Right atrium auricular region (tissue), 2 donors: ENCODE data around the gene PROSER3. TPM values are rescaled to one million over a fixed set of nuclear protein-coding genes. Genes with fewer than 3 reads are reported as not detected.

Experiments
- DNase-seq: peaks from one replicate; pipeline ENCODE4 v3.0.0-alpha.2; 2019; ENCODE audit warnings: low spot score
- H3K27ac ChIP-seq, 2 donors: fragments of 200-600 bp; sonication (generic); 1 replicate in 1 of 2; 2 replicates in 1 of 2; pipeline ENCODE4 v1.5.1; 2016 to 2019
- H3K27me3 ChIP-seq, 2 donors: fragments of 200-600 bp; sonication (generic); one replicate each; pipeline versions ENCODE4 v1.5.1 to v1.6.0; 2017 to 2019
- H3K36me3 ChIP-seq: fragments of 200-600 bp; sonication (generic); one replicate; pipeline ENCODE4 v1.5.1; 2016
- H3K4me1 ChIP-seq, 2 donors: fragments of 200-600 bp; sonication (generic); one replicate each; pipeline versions ENCODE4 v1.5.1 to v1.6.0; 2017 to 2019
- H3K4me3 ChIP-seq, 2 donors: fragments of 200-600 bp; sonication (generic); 1 replicate in 1 of 2; 2 replicates in 1 of 2; pipeline ENCODE4 v1.5.1; 2017 to 2019; ENCODE audit warnings: mild to moderate bottlenecking in 1 of 2, moderate library complexity in 1 of 2
- H3K9me3 ChIP-seq, 2 donors: fragments of 200-600 bp; sonication (generic); one replicate each; pipeline ENCODE4 v1.5.1; 2019
- total RNA-seq, 2 donors: library from RNA; depleted of rRNA; stranded (reverse); fragments of >200 nt; gene quantifications; one replicate each; pipeline ENCODE4 v1.1.0, GENCODE V29; 2016
- TF ChIP-seq, protein P1 (sequence below), 2 donors: fragments of 200-600 bp; sonication (generic); IDR thresholded peaks; one replicate each; pipeline ENCODE4 v1.5.1; 2019; ENCODE audit warnings: antibody characterized with exemption in 2 of 2

Gene PROSER3
- total RNA-seq, 2 donors from 2014 or later, result 7.2 TPM

DNA sequence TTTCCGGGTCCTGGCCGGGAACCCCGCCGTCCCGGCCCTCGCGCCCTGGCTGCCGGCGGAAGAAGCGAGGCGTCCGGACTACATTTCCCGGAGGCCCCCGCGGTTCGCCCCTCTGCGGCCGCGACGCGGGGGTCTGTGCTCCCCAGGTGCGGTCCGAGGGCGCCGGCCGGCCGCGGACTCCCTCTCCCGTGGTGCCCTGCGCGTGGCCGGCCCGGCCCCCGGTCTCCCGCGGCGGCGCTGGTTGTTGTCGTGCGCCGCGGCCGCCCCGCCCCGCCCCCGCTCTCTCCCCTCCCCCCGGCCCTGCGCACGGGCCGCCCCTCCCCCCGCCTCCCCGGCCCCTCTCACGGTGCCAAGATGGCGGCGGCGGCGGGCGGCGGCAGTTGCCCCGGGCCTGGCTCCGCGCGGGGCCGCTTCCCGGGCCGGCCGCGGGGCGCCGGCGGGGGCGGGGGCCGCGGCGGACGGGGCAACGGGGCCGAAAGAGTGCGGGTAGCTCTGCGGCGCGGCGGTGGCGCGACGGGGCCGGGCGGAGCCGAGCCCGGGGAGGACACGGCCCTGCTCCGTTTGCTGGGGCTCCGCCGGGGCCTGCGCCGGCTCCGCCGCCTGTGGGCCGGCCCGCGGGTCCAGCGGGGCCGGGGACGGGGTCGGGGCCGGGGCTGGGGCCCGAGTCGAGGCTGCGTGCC lies 40.2 kb upstream of the PROSER3 start, which contains the start of gene KMT2B:
Gene KMT2B (plus strand): TSS at position 339 of the 680 bp plus-strand sequence. CDS start 16 bp downstream, at position 355.
- H3K27ac ChIP-seq, result peak within 1 kb of the TSS; percentile 87 to 93
- H3K9me3 ChIP-seq, result no peaks in the 10 kb centered on the region
- peaks cover 0 to 30% of the 10 kb centered on the region in 2 donors for H3K4me1 ChIP-seq
- H3K27me3 ChIP-seq, result no peaks in the 10 kb centered on the region
- peaks cover 27% of the 10 kb centered on the region for H3K36me3 ChIP-seq
- H3K4me3 ChIP-seq, result peak within 1 kb of the TSS; percentile 73 to 88
- TF ChIP-seq, protein P1, sequence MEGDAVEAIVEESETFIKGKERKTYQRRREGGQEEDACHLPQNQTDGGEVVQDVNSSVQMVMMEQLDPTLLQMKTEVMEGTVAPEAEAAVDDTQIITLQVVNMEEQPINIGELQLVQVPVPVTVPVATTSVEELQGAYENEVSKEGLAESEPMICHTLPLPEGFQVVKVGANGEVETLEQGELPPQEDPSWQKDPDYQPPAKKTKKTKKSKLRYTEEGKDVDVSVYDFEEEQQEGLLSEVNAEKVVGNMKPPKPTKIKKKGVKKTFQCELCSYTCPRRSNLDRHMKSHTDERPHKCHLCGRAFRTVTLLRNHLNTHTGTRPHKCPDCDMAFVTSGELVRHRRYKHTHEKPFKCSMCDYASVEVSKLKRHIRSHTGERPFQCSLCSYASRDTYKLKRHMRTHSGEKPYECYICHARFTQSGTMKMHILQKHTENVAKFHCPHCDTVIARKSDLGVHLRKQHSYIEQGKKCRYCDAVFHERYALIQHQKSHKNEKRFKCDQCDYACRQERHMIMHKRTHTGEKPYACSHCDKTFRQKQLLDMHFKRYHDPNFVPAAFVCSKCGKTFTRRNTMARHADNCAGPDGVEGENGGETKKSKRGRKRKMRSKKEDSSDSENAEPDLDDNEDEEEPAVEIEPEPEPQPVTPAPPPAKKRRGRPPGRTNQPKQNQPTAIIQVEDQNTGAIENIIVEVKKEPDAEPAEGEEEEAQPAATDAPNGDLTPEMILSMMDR (IDR thresholded peaks at IDR 0.05), result no peak
- no peak for DNase-seq

DNA sequence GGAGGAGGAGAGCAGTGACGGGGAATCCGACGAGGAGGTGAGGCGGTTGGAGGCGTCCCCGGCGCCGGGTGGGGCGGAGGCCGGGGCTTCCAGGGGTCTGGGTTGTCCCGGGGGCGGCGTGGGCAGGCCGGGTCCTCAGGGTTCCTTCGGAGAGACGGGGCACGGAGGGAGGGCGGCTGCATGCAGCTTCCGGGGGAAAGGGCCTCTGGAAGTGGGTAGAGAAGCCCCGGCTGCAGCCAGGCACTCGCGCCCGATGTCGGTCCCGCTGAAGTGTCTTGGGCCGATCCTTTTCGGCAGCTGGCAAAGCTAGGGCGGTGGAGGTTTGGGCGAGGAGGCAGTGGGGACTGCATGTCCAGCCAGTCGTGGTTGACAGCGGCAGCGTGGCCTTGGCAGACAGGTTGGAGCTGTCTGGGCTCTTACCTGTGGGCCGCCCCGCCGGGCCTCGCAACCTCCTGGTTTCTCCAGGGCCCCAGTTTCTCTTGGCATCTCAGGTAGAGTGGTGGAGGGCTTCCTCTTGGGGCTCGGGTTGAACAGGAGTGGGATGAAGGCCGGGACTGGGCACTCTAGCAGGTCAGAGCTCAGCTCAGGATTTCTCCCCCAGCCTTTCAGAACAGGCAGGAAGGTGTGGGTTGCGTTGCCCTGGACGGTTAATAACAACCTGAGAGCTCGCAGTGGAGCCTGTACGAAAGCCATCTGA lies 39.5 kb upstream of the PROSER3 start:
- DNase-seq, result no peak
- H3K9me3 ChIP-seq, result no peaks in the 10 kb centered on the region

DNA sequence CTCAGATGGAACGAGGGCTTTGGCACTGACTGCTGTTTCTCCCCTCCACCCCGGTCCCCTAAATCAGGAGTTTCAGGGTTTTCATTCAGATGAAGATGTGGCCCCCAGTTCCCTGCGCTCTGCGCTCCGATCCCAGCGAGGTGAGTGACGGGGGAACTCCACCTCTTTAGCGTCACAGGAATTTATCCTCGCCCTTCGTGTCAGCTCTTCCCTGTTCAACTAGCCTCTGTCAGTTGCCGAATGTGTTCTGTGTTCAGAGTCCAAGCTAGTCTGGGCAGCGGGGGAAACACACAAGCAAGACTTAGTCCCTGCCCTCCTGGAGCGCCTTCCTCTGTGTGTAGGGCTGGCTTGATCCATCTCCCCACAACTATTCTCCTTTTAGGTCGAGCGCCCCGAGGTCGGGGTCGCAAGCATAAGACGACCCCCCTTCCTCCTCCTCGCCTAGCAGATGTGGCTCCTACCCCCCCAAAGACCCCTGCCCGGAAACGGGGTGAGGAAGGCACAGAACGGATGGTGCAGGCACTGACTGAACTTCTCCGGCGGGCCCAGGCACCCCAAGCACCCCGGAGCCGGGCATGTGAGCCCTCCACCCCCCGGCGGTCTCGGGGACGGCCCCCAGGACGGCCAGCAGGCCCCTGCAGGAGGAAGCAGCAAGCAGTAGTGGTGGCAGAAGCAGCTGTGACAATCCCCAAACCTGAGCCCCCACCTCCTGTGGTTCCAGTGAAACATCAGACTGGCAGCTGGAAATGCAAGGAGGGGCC lies 38.4 kb upstream of the PROSER3 start:
- no peak overlapping the region for H3K4me3 ChIP-seq
- no peaks in the 10 kb centered on the region for H3K27me3 ChIP-seq
- no peaks in the 10 kb centered on the region for H3K9me3 ChIP-seq
- H3K27ac ChIP-seq, result peak overlapping the region in 1 of 2 donors; percentile 85
- DNase-seq, result no peak
- TF ChIP-seq, protein P1 (IDR thresholded peaks at IDR 0.05), result no peak
- H3K36me3 ChIP-seq, result peaks cover 45% of the 10 kb centered on the region
- peaks cover 0 to 30% of the 10 kb centered on the region in 2 donors for H3K4me1 ChIP-seq

More for the DNA sequence above, 39.5 kb upstream of the PROSER3 start:
- no peaks in the 10 kb centered on the region for H3K27me3 ChIP-seq
- H3K4me1 ChIP-seq, result peaks cover 0 to 30% of the 10 kb centered on the region in 2 donors
- TF ChIP-seq, protein P1 (IDR thresholded peaks at IDR 0.05), result no peak
- peak overlapping the region; percentile 85 for H3K27ac ChIP-seq
- peaks cover 34% of the 10 kb centered on the region for H3K36me3 ChIP-seq
- peak overlapping the region; percentile 73 to 88 for H3K4me3 ChIP-seq

DNA sequence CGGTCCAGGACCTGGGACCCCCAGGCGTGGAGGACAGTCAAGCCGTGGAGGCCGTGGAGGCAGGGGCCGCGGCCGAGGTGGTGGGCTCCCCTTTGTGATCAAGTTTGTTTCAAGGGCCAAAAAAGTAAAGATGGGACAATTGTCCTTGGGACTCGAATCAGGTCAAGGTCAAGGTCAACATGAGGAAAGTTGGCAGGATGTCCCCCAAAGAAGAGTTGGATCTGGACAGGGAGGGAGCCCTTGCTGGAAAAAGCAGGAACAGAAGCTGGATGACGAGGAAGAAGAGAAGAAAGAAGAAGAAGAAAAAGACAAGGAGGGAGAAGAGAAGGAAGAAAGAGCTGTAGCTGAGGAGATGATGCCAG lies 37.8 kb upstream of the PROSER3 start:
- H3K9me3 ChIP-seq, result no peaks in the 10 kb centered on the region
- TF ChIP-seq, protein P1 (IDR thresholded peaks at IDR 0.05), result no peak
- H3K4me3 ChIP-seq, result no peak overlapping the region
- H3K4me1 ChIP-seq, result peaks cover 0 to 30% of the 10 kb centered on the region in 2 donors
- no peak for DNase-seq
- H3K36me3 ChIP-seq, result peaks cover 51% of the 10 kb centered on the region
- H3K27ac ChIP-seq, result no peak overlapping the region
- no peaks in the 10 kb centered on the region for H3K27me3 ChIP-seq

DNA sequence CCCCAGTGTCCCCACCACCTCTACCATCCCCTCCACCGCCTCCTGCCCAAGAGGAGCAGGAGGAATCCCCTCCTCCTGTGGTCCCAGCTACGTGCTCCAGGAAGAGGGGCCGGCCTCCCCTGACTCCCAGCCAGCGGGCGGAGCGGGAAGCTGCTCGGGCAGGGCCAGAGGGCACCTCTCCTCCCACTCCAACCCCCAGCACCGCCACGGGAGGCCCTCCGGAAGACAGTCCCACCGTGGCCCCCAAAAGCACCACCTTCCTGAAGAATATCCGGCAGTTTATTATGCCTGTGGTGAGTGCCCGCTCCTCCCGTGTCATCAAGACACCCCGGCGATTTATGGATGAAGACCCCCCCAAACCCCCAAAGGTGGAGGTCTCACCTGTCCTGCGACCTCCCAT lies 37.3 kb upstream of the PROSER3 start:
- Histone ChIP-seq H3K4me1 (peaks cover 0 to 26% of the 10 kb centered on the region in 2 donors), H3K36me3 (peaks cover 56% of the 10 kb centered on the region), H3K27ac (no peak overlapping the region), H3K27me3 (no peaks in the 10 kb centered on the region), H3K9me3 (no peaks in the 10 kb centered on the region), H3K4me3 (no peak overlapping the region)
- DNase-seq, result no peak
- TF ChIP-seq, protein P1 (IDR thresholded peaks at IDR 0.05), result no peak
